GM15510 (cell line): Measurements from ENCODE around the gene NHP2.

Experiments
- POLR2A ChIP-seq: IDR thresholded peaks from 3 replicates; pipeline ENCODE4 v1.6.1; 2011; ENCODE audit warnings: borderline replicate concordance; ENCODE audit not compliant: insufficient read length; ENCODE audit errors: extremely low read depth

The NHP2 gene

DNA sequence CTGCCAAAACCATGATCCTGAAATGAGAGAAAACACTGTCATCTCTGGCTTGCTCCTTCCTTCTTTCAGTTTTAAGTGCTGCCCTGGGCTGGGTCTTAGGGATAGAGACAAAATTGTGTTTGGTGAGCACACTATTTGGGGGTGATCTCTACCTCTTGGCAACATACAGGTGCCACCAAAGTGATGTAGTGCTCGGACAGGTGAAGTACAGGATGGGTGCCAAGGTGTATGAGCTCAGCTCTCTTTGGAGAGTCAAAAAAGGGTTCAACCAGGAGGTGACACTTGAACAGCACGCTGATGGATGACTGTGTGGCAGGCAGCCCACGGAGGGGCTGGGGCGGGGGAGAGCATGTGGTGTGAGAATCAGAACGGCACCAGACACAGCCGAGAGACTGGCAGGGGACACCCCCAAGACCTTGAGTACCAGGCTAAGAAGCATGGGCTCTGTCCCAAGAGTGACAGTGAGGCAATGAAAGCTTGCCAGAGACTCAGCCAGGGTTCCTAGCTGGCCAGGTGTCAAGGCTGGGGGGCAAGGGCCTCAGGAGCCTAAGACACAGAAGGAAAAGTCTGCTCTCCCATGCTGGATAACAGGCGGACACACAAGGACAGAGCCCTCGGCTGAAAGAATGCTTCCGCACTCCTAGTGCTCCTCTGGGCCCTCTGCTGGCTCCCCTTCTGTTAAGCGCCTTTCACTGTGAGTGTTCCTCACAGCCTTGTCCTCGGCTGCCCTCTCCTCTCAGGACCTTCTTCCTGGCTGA lies 2.5 kb downstream of the NHP2 start:
- TF ChIP-seq POLR2A, result peak; percentile 22

DNA sequence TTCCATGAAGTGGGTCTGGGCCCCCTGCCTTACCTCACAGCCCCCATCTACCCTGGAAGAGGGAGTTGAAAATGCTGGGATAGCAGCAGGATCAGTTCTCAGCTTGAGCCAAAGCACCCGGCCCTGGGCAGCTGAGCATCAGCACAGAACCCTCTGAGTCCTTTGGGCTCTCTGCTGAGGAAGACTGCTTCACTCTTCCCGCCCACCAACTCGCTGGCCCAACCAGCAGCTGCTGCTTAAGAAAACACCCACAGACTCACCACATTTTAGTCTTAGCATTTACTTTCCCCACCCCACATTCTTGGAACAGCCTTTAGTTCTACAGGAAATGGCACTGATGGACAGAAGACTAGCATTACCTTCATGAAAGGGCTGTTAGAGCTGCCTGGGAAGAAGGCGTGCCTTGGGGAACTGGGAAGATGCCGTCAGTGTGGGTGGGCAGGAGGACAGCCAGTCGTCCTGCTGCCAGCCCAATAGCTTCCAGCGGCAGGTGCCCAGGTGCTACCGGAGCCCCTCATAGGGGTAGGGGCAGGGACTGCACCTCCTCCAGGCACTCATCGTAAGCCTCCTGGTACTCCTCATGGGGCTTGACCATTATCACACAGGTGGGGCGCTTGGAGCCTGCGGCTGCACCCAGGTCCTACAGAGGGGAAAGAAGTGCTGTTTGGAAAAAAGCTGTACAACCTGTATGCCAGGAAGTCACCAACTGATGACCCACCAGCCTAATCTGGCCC lies 4.3 kb downstream of the NHP2 start:
- TF ChIP-seq POLR2A, result no peak

DNA sequence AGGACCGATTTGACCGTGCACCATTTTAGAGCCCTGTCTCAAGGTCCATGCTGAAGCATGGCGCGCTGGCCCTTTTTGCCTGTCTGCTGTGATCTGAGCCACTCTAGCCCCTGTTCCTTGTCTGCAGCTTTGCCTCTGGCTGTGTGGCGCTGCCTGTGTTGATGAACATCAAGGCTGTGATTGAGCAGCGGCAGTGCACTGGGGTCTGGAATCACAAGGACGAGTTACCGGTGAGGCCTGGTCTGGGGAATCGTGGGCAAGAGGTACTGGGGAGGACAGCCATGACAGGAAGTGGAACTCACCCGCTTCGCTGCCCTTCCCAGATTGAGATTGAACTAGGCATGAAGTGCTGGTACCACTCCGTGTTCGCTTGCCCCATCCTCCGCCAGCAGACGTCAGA lies 6.3 kb downstream of the NHP2 start:
- TF ChIP-seq POLR2A, result no peak

DNA sequence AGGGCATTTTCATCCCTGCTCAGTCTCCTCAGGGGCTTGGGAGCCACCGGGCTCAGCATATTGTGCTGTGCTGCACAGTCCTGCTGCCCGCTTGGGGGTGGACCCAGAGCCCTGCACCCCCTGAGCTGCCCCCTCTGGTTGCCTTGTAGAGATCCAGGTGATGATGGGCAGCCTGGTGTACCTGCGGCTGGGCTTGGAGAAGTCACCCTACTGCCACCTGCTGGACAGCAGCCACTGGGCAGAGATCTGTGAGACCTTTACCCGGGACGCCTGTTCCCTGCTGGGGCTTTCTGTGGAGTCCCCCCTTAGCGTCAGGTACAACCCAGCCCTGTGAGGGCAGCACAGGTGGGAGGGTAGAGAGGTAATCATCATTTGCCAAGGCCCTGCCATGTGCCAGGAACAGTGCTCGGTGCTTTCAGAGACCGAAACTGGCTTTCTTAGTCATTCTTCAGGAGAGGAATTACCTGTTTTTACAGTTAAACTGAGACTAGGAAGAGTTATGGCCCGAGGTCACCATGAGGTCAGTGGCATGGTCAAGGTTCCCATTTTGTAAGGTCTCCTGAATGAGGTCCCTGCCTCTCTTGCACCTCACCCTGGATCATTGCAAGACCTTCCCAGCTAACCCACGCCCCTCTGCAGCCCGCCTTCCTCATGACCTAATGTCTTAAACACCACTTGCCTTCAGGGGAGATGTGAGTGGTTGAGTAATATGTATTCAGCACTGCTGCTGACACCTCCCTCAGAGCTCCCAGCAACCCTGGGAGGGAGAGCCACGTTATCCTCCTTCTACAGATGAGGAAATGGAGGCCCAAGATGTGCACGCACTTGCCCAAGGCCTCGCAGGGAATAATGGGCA lies 7.5 kb downstream of the NHP2 start:
- no peak for TF ChIP-seq POLR2A

DNA sequence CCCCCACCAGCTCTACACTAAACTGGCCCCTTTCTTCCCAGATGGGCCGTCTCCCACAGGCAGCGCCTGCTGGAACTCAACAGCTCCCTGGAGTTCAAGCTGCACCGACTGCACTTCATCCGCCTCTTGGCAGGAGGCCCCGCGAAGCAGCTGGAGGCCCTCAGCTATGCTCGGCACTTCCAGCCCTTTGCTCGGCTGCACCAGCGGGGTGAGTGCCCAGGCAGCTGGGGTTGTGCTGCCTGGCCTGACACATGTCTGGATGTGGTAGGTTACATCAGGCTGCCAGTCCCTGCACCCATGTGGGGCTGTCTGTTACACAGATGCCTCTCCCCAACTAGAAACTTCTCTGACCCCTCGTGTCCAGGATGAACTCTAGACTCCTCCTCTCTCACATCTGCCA lies 9.8 kb downstream of the NHP2 start:
- TF ChIP-seq POLR2A, result no peak

DNA sequence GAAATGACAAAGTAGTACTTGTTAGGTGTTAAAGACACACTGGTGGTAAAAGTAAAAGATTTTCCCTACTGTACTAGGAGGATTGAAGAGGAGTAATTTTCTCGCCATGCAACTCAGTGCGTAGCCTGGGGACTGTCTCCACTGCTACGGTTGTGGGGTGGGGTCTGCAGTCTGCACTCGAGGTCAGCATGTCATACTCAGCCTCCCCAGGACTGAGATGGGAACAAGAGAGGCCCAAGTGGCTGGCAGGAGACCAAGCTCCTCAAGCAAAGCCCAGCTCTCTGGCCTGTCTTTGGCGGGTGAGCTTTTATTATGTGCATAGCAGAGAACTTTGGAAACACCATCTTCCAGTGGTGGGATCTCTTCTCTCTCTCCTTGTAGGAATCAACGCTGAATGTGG lies 10.4 kb downstream of the NHP2 start:
- TF ChIP-seq POLR2A, result no peak

DNA sequence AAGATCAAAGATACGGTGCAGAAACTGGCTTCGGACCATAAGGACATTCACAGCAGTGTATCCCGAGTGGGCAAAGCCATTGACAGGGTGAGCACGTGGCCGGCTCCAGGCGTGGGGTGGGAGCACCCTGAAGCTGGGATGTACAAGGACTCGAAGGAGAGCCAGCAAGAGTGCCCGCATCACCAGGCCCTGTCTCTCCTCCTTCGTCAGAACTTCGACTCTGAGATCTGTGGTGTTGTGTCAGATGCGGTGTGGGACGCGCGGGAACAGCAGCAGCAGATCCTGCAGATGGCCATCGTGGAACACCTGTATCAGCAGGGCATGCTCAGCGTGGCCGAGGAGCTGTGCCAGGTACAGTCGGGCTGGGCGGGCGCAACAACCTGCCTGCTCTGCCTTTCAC lies 11.0 kb downstream of the NHP2 start:
- no peak for TF ChIP-seq POLR2A

DNA sequence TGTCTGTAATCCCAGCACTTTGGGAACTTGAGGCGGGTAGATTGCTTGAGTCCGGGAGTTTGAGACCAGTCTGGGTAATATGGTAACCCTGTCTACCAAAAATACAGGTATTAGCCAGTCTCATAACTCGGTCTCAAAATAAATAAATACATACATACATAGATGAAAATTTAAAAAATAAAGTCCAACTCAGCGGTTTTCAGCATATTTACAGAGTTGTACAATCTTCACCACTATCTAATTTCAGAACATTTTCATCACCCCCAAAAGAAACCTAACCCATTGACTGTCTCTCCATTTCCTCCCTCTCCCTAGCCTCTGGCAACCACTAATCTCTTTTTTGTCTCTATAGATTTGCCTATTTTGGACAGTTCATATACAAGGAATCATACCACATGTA lies 12.1 kb downstream of the NHP2 start:
- TF ChIP-seq POLR2A, result no peak

DNA sequence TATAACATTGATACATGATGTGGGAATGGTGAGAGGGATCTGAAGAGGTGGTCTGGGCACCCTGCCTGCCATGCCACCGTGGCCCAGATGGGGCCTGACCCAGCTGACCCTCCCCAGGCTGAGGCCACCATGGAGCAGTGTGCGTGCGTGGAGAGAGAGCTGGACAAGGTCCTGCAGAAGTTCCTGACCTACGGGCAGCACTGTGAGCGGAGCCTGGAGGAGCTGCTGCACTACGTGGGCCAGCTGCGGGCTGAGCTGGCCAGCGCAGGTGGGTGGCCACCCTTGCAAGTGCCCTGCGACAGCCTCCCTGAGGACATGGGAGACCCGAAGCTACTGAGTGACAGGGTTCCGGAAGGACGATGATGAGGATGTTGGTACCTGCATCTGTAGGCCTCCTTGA lies 15.7 kb downstream of the NHP2 start:
- TF ChIP-seq POLR2A, result no peak

DNA sequence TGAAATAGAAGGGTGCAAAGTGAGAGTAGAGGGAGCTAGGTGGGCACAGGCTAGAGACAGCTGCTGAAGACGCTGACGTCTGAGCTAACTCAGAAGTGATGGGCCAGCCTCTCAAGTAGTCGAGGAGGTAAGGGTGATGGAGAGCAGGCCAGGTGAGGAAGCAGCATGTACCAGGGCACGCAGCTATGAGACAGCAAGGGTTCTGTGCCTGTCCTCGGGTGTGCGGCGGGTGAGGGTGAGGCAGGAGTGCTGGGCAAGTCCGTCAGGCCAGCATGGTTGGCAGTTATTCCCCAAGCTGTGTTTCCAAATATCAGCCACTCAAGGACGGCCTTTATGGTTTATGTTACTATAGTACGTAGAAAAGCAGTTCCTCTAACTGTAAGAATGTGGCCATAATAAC lies 16.7 kb downstream of the NHP2 start:
- TF ChIP-seq POLR2A, result no peak

DNA sequence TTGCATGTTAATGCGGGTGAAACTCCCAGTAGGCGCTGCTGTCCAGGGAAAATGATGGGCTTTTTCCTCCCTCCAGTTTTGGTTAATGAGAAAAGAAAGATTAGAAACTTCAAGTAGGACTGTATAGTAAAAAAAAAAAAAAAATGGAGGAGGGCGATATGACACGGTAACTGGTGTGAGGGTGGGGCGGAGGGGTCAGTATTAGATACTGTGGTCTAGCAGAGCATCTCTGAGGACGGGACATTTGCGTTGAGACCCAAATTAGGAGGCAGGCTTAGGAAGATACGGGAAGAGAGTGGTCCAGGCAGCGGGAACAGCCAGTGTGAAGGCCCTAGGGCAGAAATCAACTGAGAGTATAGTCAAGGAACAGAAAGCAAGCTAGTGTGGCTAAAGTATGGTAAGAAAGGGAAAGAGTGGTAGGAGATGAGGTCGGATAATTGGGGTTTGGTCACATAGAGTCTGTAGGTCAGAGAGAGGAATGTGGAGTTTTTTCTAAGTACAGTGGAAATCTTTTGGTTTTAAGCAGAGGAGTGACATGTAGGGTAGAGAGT lies 22.2 kb downstream of the NHP2 start:
- no peak for TF ChIP-seq POLR2A

DNA sequence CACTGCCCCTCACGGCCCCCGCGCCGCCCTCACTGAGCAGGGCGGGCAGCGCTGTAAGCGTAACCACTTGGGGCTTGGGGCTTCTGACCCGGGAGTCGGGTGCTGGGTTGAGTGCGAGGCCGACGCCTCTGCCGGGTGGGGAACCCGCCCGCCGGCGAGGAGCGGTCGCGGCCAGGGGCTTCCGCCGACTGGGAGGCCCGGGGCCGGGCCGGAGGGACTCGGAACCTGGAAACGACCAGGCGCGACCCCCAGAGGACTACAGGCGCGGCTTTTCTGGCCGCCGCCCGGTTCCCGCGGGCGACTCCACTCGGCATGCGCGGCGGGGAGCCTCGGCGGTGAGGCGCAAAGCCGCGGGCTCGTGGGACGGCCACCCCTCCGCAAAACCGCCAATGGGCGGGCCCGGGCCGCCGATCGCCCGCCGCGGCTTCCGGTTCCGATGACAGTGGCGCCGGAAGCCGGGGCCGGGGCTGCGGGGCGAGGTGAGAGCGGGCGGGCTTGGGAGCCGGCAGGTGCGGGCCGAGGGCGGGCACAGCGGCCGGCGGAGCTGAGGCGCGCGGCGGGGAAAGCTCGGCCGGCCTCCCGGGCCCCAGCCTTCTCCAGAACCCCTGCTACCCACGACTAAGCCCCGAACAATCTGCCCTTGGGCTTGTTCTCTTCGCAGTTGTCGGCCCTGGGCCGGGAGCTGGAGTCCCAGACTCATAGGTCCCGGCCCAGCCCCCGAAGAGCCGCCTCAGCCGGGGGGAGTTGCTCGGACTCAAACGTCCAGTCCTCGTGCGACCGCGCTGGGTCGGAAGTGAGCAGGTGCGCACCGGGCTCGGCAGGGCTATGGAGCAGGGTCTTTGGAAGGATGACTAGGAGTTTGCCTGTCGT lies 22.9 kb downstream of the NHP2 start, which contains the start of gene RMND5B:
Gene RMND5B, plus strand, starts transcription at position 439 of the 870 bp plus-strand sequence. CDS start 7,106 bp downstream, outside the sequence.
- TF ChIP-seq POLR2A, result peak; percentile 93

DNA sequence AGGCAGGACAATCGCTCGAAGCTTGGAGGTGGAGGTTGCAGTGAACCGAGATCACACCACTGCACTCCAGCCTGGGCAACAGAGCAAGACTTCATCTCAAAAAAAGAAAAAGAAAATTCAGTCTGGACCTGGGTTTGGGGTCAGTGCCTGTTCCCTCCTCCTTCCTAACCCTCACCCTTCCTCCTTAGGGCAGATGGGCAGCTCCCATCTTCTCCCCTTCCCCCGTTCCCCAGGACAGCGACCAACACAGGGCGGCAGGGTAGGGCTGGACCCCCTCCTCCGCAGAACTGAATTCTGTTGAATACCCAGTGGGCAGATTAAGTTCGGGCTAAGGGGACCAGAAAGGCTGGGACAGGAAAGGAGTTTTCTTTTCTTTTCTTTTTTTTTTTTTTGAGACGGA lies 24.4 kb downstream of the NHP2 start:
- no peak for TF ChIP-seq POLR2A

DNA sequence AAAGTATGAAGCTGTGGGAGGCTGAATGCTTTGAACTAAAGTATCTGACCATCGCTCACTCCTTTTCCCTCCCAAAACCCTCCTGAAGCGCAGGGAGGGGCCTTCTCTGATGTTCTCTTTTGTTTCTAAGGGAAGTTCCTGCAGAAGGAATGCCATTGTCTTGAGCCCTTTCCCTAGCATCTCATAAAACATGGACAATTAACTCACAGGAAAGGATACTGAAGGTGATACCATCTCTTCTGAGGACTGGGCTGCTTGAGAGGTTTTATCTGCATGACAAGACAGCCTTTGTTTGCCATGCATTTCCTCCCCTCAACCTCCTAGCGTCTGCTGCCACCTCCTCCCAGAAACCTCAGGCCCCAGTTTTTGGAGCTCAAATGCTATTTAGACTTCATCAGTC lies 27.1 kb downstream of the NHP2 start:
- TF ChIP-seq POLR2A, result no peak
